Osteocyte (in vitro differentiated cells): ENCODE results near the gene KAT6B. TPM values are rescaled to one million over a fixed set of nuclear protein-coding genes. Genes with fewer than 3 reads are reported as not detected.

Experiments used
- DNase-seq: peaks from one replicate; pipeline ENCODE4 v3.0.0; 2021; ENCODE audit warnings: mixed read lengths; ENCODE audit not compliant: unreplicated experiment; ENCODE audit errors: extremely low spot score
- H3K27ac Mint-ChIP-seq: one replicate; pipeline ENCODE4 v1.8.0; 2021; ENCODE audit warnings: mild to moderate bottlenecking, mixed read lengths; ENCODE audit not compliant: unreplicated experiment
- H3K27me3 Mint-ChIP-seq: one replicate; pipeline ENCODE4 v1.8.0; 2021; ENCODE audit warnings: mixed read lengths; ENCODE audit not compliant: unreplicated experiment
- H3K36me3 Mint-ChIP-seq: one replicate; pipeline ENCODE4 v1.8.0; 2021; ENCODE audit warnings: mixed read lengths; ENCODE audit not compliant: unreplicated experiment
- H3K4me1 Mint-ChIP-seq: one replicate; pipeline ENCODE4 v1.8.0; 2021; ENCODE audit warnings: mixed read lengths; ENCODE audit not compliant: unreplicated experiment
- H3K4me3 Mint-ChIP-seq: one replicate; pipeline ENCODE4 v1.8.0; 2021; ENCODE audit warnings: mild to moderate bottlenecking, moderate library complexity, mixed read lengths; ENCODE audit not compliant: unreplicated experiment
- H3K9me3 Mint-ChIP-seq: one replicate; pipeline ENCODE4 v1.8.0; 2021; ENCODE audit warnings: mixed read lengths; ENCODE audit not compliant: unreplicated experiment
- CTCF ChIP-seq: fragments of 200-600 bp; sonication (generic); IDR thresholded peaks from 2 replicates; pipeline ENCODE4 v1.5.0; 2021; ENCODE audit warnings: antibody characterized with exemption, mild to moderate bottlenecking, moderate library complexity
- total RNA-seq: library from RNA; stranded (reverse); gene quantifications from 2 replicates; pipeline ENCODE4 v1.2.1, GENCODE V29; 2021

The KAT6B gene
- total RNA-seq, 1 donor from 2014 or later, result 28.2 TPM

DNA sequence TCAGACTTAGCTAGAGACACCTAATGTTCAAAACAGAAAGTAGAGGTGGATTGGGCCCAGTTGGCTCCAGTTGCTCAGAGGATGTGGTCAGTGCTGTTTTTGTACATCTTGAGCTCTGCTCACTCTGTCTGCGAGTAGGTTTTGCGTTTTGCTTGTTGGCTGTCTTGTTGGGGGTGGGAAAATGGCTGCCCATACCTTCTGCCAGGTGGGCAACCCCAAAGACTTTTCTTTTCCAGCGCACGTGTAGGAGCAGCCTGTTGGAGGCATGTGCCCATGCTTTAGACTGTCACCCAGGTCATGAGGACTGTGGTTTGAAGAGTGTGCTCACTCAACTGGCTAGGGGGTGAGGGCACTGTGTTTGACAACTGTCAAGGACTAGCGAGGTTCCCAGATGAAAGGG lies 73.9 kb downstream of the KAT6B start:
- H3K4me1 Mint-ChIP-seq, result no peaks in the 10 kb centered on the region
- no peak overlapping the region for H3K27ac Mint-ChIP-seq
- no peaks in the 10 kb centered on the region for H3K9me3 Mint-ChIP-seq
- TF ChIP-seq CTCF, result no peak
- no peaks in the 10 kb centered on the region for H3K36me3 Mint-ChIP-seq
- H3K27me3 Mint-ChIP-seq, result no peaks in the 10 kb centered on the region
- H3K4me3 Mint-ChIP-seq, result no peak overlapping the region
- DNase-seq, result no peak

GRCh38 chr10:74901301-74901700 lies 74.9 kb downstream of the KAT6B start:
- H3K9me3 Mint-ChIP-seq, result no peaks in the 10 kb centered on the region
- DNase-seq, result no peak
- no peaks in the 10 kb centered on the region for H3K4me1 Mint-ChIP-seq
- H3K4me3 Mint-ChIP-seq, result no peak overlapping the region
- H3K27me3 Mint-ChIP-seq, result no peaks in the 10 kb centered on the region
- no peaks in the 10 kb centered on the region for H3K36me3 Mint-ChIP-seq
- no peak for TF ChIP-seq CTCF
- no peak overlapping the region for H3K27ac Mint-ChIP-seq

GRCh38 chr10:74901867-74902450 lies 75.6 kb downstream of the KAT6B start:
- DNase-seq, result no peak
- TF ChIP-seq CTCF, result no peak
- Mint-ChIP-seq H3K4me1 (no peaks in the 10 kb centered on the region), H3K27ac (no peak overlapping the region), H3K9me3 (no peaks in the 10 kb centered on the region), H3K27me3 (no peaks in the 10 kb centered on the region), H3K36me3 (no peaks in the 10 kb centered on the region), H3K4me3 (no peak overlapping the region)

DNA sequence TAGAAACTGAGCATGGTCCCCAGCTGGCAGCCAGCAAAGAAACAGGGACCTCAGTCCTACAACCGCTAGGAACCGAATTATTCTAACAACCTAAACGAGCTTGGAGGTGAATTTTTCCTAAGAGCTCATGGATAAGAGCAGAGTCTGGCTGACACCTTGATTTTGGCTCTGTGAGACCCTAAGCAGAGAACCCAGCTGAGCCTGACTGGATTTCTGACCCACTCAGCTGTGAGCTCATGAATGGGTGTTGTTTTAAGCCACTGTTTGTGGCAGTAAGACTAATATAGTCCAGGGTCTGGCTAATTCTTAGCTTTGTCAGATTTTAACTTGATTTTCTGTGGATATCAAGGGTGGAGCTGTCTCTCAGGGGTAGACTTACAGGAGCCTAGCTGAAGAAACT lies 77.1 kb downstream of the KAT6B start:
- Mint-ChIP-seq H3K4me1 (no peaks in the 10 kb centered on the region), H3K27me3 (no peaks in the 10 kb centered on the region), H3K4me3 (no peak overlapping the region), H3K27ac (no peak overlapping the region), H3K9me3 (no peaks in the 10 kb centered on the region), H3K36me3 (no peaks in the 10 kb centered on the region)
- no peak for TF ChIP-seq CTCF
- no peak for DNase-seq

- Mint-ChIP-seq H3K4me1 (peaks cover 14% of the 10 kb centered on the region), H3K4me3 (no peak overlapping the region), H3K27ac (no peak overlapping the region), H3K27me3 (no peaks in the 10 kb centered on the region), H3K9me3 (no peaks in the 10 kb centered on the region), H3K36me3 (no peaks in the 10 kb centered on the region)
- no peak for TF ChIP-seq CTCF
- DNase-seq, result no peak
Observed at GRCh38 chr10:74906611-74907198, 80.3 kb downstream of the KAT6B start.
